B cell (primary cell): ENCODE results near the gene MSMB. TPM values are rescaled to one million over a fixed set of nuclear protein-coding genes. Genes with fewer than 3 reads are reported as not detected.

Experiments
- ATAC-seq: fragments of 200-7000 bp; cut with Tn5 transposase; one replicate; pipeline ENCODE4 v1.10.0; 2021; ENCODE audit warnings: low read depth, mild to moderate bottlenecking, moderate number of reproducible peaks, moderate library complexity
- CTCF ChIA-PET: fragments of 350-600 bp; sonication (Branson Sonifier 250); formaldehyde crosslinking; loops from one replicate; lab custom pipeline; 2021; ENCODE audit warnings: antibody characterized with exemption, inconsistent platforms; lab: Charles Lee
- POLR2A ChIA-PET: fragments of 350-600 bp; sonication (Branson Sonifier 250); formaldehyde crosslinking; loops from one replicate; lab custom pipeline; 2021; ENCODE audit warnings: antibody characterized with exemption; lab: Charles Lee
- DNase-seq: peaks from one replicate; pipeline ENCODE4 v3.0.0; 2013
- H2AFZ ChIP-seq: 2 replicates; pipeline ENCODE4 v1.6.1; 2012; ENCODE audit warnings: mild to moderate bottlenecking, low read depth, low read length; ENCODE audit not compliant: insufficient read depth, poor library complexity, severe bottlenecking
- H3K27ac ChIP-seq, 2 donors: 1 replicate in 1 of 2; 2 replicates in 1 of 2; pipeline ENCODE4 v1.5.1; 2012 to 2013; ENCODE audit warnings: low read length in 2 of 2, mild to moderate bottlenecking in 2 of 2, moderate library complexity in 1 of 2
- H3K27me3 ChIP-seq, 4 experiments: fragments of 200-600 bp in 1 of 4; sonication (generic) in 1 of 4; replicated peaks in 1 of 4; 1 replicate in 2 of 4; 2 replicates in 2 of 4; pipeline versions ENCODE4 v1.6.1 to v1.7.0; 2013 to 2016; ENCODE audit warnings: low read length in 3 of 4, mild to moderate bottlenecking in 2 of 4, mixed read lengths in 1 of 4, moderate library complexity in 1 of 4; ENCODE audit not compliant: insufficient read depth in 4 of 4, control insufficient read depth in 3 of 4; ENCODE audit errors: control extremely low read depth in 1 of 4
- H3K36me3 ChIP-seq, 2 experiments: replicated peaks in 1 of 2; 1 replicate in 1 of 2; 2 replicates in 1 of 2; pipeline versions ENCODE4 v1.6.1 to v1.7.1; 2013; ENCODE audit warnings: low read length in 1 of 2; ENCODE audit not compliant: insufficient read depth in 2 of 2, control insufficient read depth in 1 of 2; ENCODE audit errors: control extremely low read depth in 1 of 2, extremely low read depth in 1 of 2
- H3K4me1 ChIP-seq, 2 donors: fragments of 200-600 bp in 1 of 2; sonication (generic) in 1 of 2; 1 replicate in 1 of 2; 2 replicates in 1 of 2; pipeline versions ENCODE4 v1.5.1 to v1.6.1; 2013 to 2017; ENCODE audit warnings: low read length in 2 of 2; ENCODE audit not compliant: control insufficient read depth in 2 of 2, insufficient read depth in 2 of 2
- H3K4me2 ChIP-seq: replicated peaks from 2 replicates; pipeline ENCODE3; 2012; ENCODE audit warnings: mild to moderate bottlenecking, low read depth, low read length; ENCODE audit not compliant: poor library complexity, severe bottlenecking
- H3K4me3 ChIP-seq, 5 experiments: fragments of 200-600 bp in 1 of 5; sonication (generic) in 1 of 5; 1 replicate in 3 of 5; 2 replicates in 2 of 5; pipeline versions ENCODE4 v1.5.1 to v1.7.0; 2011 to 2016; ENCODE audit warnings: low read length in 4 of 5, mild to moderate bottlenecking in 4 of 5, low read depth in 2 of 5, control low read depth in 1 of 5, moderate library complexity in 1 of 5; ENCODE audit not compliant: insufficient read depth in 1 of 5; ENCODE audit errors: control extremely low read depth in 1 of 5, extremely low read depth in 1 of 5
- H3K79me2 ChIP-seq: fragments of 200-600 bp; sonication (generic); one replicate; pipeline ENCODE4 v1.6.0; 2016; ENCODE audit warnings: low read length; ENCODE audit not compliant: control insufficient read depth, insufficient read depth
- H3K9ac ChIP-seq: fragments of 200-600 bp; sonication (generic); 2 replicates; pipeline ENCODE4 v1.6.1; 2017; ENCODE audit warnings: mild to moderate bottlenecking, low read length, moderate library complexity
- H3K9me3 ChIP-seq, 3 donors: one replicate each; pipeline versions ENCODE4 v1.6.1 to v1.7.1; 2013; ENCODE audit warnings: low read length in 2 of 3; ENCODE audit not compliant: control insufficient read depth in 2 of 3, insufficient read depth in 1 of 3; ENCODE audit errors: control extremely low read depth in 1 of 3
- H4K20me1 ChIP-seq: 2 replicates; pipeline ENCODE4 v1.6.0; 2012; ENCODE audit warnings: mild to moderate bottlenecking, low read length; ENCODE audit not compliant: insufficient read depth, control insufficient read depth, poor library complexity, severe bottlenecking
- H3K27ac Mint-ChIP-seq: one replicate; pipeline ENCODE4 v1.8.0; 2021; ENCODE audit warnings: mixed read lengths
- H3K27me3 Mint-ChIP-seq: one replicate; pipeline ENCODE4 v1.8.0; 2021; ENCODE audit warnings: mixed read lengths
- H3K4me1 Mint-ChIP-seq: one replicate; pipeline ENCODE4 v1.8.0; 2021; ENCODE audit warnings: mixed read lengths
- H3K4me3 Mint-ChIP-seq: one replicate; pipeline ENCODE4 v1.8.0; 2021; ENCODE audit warnings: mixed read lengths
- H3K9me3 Mint-ChIP-seq: one replicate; pipeline ENCODE4 v1.8.0; 2022; ENCODE audit warnings: mixed read lengths; ENCODE audit not compliant: insufficient read depth
- CTCF ChIP-seq: fragments of 200-600 bp; IDR thresholded peaks from one replicate; pipeline ENCODE4 v1.8.0; 2022; ENCODE audit warnings: antibody characterized with exemption, mild to moderate bottlenecking
- EZH2 ChIP-seq: IDR thresholded peaks from 2 replicates; pipeline ENCODE4 v1.6.1; 2012; ENCODE audit warnings: borderline replicate concordance, low read depth, mild to moderate bottlenecking, moderate library complexity, low read length; ENCODE audit not compliant: insufficient read depth, poor library complexity, severe bottlenecking
- WGBS: methylation state at CpG from one replicate; pipeline ENCODE4 v1.1.5; 2013; ENCODE audit warnings: missing lambda C conversion rate; ENCODE audit not compliant: insufficient coverage; 5-methylcytosine and 5-hydroxymethylcytosine counted together
- intact Hi-C: fragments of 100-400 bp; cut with micrococcal nuclease; formaldehyde crosslinking; loops from one replicate; pipeline ENCODE4 v1.10.0; 2022
- polyA plus RNA-seq: library from polyadenylated mRNA; depleted of rRNA; stranded (reverse); fragments of >200 nt; gene quantifications from 2 replicates; pipeline ENCODE4 v1.2.3, GENCODE V29; 2012
- total RNA-seq, 2 donors: library from RNA; stranded (reverse); fragments of 120-200 nt in 1 of 2; gene quantifications; 1 replicate in 1 of 2; 2 replicates in 1 of 2; pipeline versions ENCODE4 v1.2.3 to v1.2.4, GENCODE V29; 2013 to 2022

The MSMB gene
- total and polyA plus RNA-seq, 2 donors (not counting 1 experiment from before 2014, with no cell fraction given), result not detected

DNA sequence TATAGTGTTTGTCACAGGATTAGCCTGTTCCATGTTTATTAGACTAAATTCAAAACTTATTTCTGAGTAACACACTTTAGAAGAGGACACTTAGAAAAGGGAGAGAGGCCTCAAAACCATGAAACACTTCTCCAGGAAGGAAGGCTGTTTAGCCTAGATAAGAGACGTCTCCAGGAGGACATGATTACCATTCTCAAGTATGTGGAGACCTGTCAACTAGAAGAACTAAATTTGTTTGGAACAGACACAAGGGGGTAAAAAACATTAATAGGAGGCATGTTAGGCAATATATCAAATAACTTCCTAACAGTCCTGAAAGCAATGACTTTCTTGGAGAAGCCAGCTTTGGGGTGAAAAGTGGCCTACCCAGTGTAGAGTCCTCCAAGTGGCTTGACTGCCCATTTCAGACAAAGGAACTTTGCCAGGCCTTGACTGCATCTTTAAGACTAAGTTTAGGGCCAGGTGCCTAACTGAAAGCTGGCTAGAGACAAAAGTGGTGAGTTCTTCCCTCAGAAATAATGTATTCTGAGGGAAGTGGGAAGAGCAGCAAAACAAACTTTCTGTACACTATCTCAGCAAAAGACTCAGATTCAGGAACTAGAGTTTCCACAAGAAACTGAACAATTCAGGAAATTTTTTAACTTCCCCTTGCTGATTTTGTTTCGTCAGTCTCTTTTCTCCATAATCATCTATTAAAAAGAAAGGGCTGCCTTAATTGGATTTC, 27.5 kb downstream of the MSMB start:
- H3K4me3 Mint-ChIP-seq, result no peak overlapping the region
- H3K4me1 Mint-ChIP-seq, result peaks cover 50% of the 10 kb centered on the region
- CTCF ChIA-PET, result interaction anchor here (1.3 to 3.7 kb wide), 2 partner anchors 8 to 10 kb away, joined by 3 to 20 read pairs; no protein-coding TSS in a partner anchor

More for the DNA sequence above, 27.5 kb downstream of the MSMB start:
- Histone ChIP-seq H3K27me3 (no peaks in the 10 kb centered on the region), H3K9me3 (no peaks in the 10 kb centered on the region), H3K4me1 (peaks cover 23 to 31% of the 10 kb centered on the region in 2 donors), H3K27ac (peak overlapping the region in 1 of 2 donors; percentile 37), H3K79me2 (peaks cover 80% of the 10 kb centered on the region), H3K36me3 (peaks cover 5 to 30% of the 10 kb centered on the region in 2 experiments), H4K20me1 (peaks cover 84% of the 10 kb centered on the region), H3K9ac (no peak overlapping the region), H3K4me2 (no peak overlapping the region), H3K4me3 (no peak overlapping the region), H2AFZ (no peak overlapping the region)
- Mint-ChIP-seq H3K27me3 (no peaks in the 10 kb centered on the region), H3K27ac (peak overlapping the region; percentile 2), H3K9me3 (no peaks in the 10 kb centered on the region)
- intact Hi-C loops, result no loop called here
- 57% methylated on average over 1 of the region's 2 CpGs for WGBS
- ATAC-seq, result no peak
- POLR2A ChIA-PET, result no interaction called here
- TF ChIP-seq EZH2 (no peak), CTCF (no peak)
- DNase-seq, result no peak
